SU-DHL-6 (cell line): ENCODE data around the gene ARMH1.

Source experiments
- H2AFZ ChIP-seq: fragments of 200-600 bp; sonication (generic); 2 replicates; pipeline ENCODE4 v1.6.1; 2014; ENCODE audit warnings: low read depth, mild to moderate bottlenecking, moderate library complexity, mixed read lengths, antibody characterized with exemption, low read length; ENCODE audit not compliant: severe bottlenecking
- H3F3A ChIP-seq: fragments of 200-600 bp; shearing (Covaris generic); 2 replicates; pipeline ENCODE4 v1.6.0; 2016; ENCODE audit warnings: antibody characterized with exemption, mild to moderate bottlenecking; ENCODE audit not compliant: insufficient read depth
- H3K27ac ChIP-seq: fragments of 200-600 bp; sonication (generic); 2 replicates; pipeline ENCODE4 v1.5.1; 2016; ENCODE audit warnings: low read depth, mild to moderate bottlenecking, low read length, moderate library complexity, mixed read lengths
- H3K27me3 ChIP-seq: fragments of 200-600 bp; sonication (generic), shearing (Covaris generic); 2 replicates; pipeline ENCODE4 v1.6.0; 2014; ENCODE audit warnings: mild to moderate bottlenecking, low read length
- H3K36me3 ChIP-seq: fragments of 200-600 bp; sonication (generic); 2 replicates; pipeline ENCODE4 v1.6.1; 2014; ENCODE audit warnings: mild to moderate bottlenecking, low read length, mixed read lengths
- H3K4me2 ChIP-seq: fragments of 300-600, 200-600 bp; shearing (Covaris generic), sonication (generic); 2 replicates; pipeline ENCODE4 v1.6.0; 2014; ENCODE audit warnings: low read length, low read depth, mild to moderate bottlenecking; ENCODE audit not compliant: poor library complexity, severe bottlenecking
- H3K4me3 ChIP-seq: fragments of 200-600 bp; sonication (generic); 2 replicates; pipeline ENCODE4 v1.5.1; 2014; ENCODE audit warnings: antibody characterized with exemption, low read length, mild to moderate bottlenecking, mixed read lengths; ENCODE audit not compliant: insufficient read depth, poor library complexity, severe bottlenecking
- H3K79me2 ChIP-seq: fragments of 200-600 bp; sonication (generic); 2 replicates; pipeline ENCODE4 v1.6.1; 2014; ENCODE audit warnings: mild to moderate bottlenecking, low read length, moderate library complexity; ENCODE audit not compliant: insufficient read depth
- H3K9ac ChIP-seq: fragments of 200-600 bp; sonication (generic); 2 replicates; pipeline ENCODE4 v1.7.0; 2014; ENCODE audit warnings: mild to moderate bottlenecking, low read length
- H3K9me2 ChIP-seq: fragments of 200-600 bp; sonication (generic); replicated peaks from 2 replicates; pipeline ENCODE4 v1.6.1; 2014; ENCODE audit warnings: low read length; ENCODE audit not compliant: insufficient read depth
- H3K9me3 ChIP-seq: fragments of 200-600 bp; sonication (generic); 2 replicates; pipeline ENCODE4 v1.6.1; 2014; ENCODE audit warnings: low read length, mixed read lengths; ENCODE audit not compliant: insufficient read depth
- H4K20me1 ChIP-seq: fragments of 200-600 bp; sonication (generic); 2 replicates; pipeline ENCODE4 v1.6.1; 2014; ENCODE audit warnings: low read depth, mild to moderate bottlenecking, antibody characterized with exemption, low read length, moderate library complexity, mixed read lengths
- CTCF ChIP-seq: fragments of 200-600 bp; sonication (generic); IDR thresholded peaks from one replicate; pipeline ENCODE4 v1.5.1; 2017; ENCODE audit warnings: antibody characterized with exemption, mild to moderate bottlenecking, low read length, moderate library complexity; ENCODE audit not compliant: insufficient read depth, poor library complexity, severe bottlenecking
- EZH2phosphoT487 ChIP-seq: fragments of 200-600 bp; sonication (generic), shearing (Covaris generic); conservative IDR thresholded peaks from 2 replicates; pipeline ENCODE4 v1.6.1; 2018; ENCODE audit warnings: mild to moderate bottlenecking, antibody characterized with exemption, low read length, moderate library complexity, mixed read lengths

ARMH1 gene

GRCh38 chr1:44678626-44679025, 4.1 kb downstream of the ARMH1 start:
- H3F3A ChIP-seq: no peaks in the 10 kb centered on the region
- no peak overlapping the region for H3K27ac ChIP-seq
- no peaks in the 10 kb centered on the region for H4K20me1 ChIP-seq
- H3K9me3 ChIP-seq: no peaks in the 10 kb centered on the region
- H3K9me2 ChIP-seq: no peaks in the 10 kb centered on the region
- H3K36me3 ChIP-seq: no peaks in the 10 kb centered on the region
- H3K4me3 ChIP-seq: no peak overlapping the region
- no peak overlapping the region for H2AFZ ChIP-seq
- no peak for TF ChIP-seq EZH2phosphoT487
- TF ChIP-seq CTCF: no peak
- H3K27me3 ChIP-seq: no peaks in the 10 kb centered on the region
- no peaks in the 10 kb centered on the region for H3K79me2 ChIP-seq
- no peak overlapping the region for H3K4me2 ChIP-seq
- no peak overlapping the region for H3K9ac ChIP-seq

DNA sequence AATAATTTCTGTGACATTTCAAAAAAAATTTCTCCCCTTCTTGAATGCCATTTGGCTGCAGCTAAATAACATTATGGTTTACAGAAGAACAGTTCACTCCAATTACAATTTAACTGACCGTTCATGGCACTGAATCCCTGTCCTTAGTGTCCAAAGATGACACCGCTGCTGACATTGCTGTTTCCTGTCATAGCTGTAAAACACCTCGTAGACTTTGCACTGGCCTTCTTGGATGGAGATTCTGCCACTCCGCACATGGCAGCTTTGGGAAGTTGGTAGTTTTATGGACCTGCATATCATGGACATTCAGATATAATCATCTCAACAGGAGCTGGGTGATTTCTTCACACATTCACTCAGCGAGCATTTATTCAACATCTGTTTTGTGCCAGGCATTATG, 5.0 kb downstream of the ARMH1 start:
- Histone ChIP-seq H3F3A (no peaks in the 10 kb centered on the region), H2AFZ (no peak overlapping the region), H4K20me1 (no peaks in the 10 kb centered on the region), H3K9me3 (no peaks in the 10 kb centered on the region), H3K4me3 (no peak overlapping the region), H3K27ac (no peak overlapping the region), H3K36me3 (no peaks in the 10 kb centered on the region), H3K79me2 (no peaks in the 10 kb centered on the region), H3K27me3 (no peaks in the 10 kb centered on the region), H3K9ac (no peak overlapping the region), H3K4me2 (no peak overlapping the region), H3K9me2 (no peaks in the 10 kb centered on the region)
- TF ChIP-seq CTCF (no peak), EZH2phosphoT487 (no peak)

DNA sequence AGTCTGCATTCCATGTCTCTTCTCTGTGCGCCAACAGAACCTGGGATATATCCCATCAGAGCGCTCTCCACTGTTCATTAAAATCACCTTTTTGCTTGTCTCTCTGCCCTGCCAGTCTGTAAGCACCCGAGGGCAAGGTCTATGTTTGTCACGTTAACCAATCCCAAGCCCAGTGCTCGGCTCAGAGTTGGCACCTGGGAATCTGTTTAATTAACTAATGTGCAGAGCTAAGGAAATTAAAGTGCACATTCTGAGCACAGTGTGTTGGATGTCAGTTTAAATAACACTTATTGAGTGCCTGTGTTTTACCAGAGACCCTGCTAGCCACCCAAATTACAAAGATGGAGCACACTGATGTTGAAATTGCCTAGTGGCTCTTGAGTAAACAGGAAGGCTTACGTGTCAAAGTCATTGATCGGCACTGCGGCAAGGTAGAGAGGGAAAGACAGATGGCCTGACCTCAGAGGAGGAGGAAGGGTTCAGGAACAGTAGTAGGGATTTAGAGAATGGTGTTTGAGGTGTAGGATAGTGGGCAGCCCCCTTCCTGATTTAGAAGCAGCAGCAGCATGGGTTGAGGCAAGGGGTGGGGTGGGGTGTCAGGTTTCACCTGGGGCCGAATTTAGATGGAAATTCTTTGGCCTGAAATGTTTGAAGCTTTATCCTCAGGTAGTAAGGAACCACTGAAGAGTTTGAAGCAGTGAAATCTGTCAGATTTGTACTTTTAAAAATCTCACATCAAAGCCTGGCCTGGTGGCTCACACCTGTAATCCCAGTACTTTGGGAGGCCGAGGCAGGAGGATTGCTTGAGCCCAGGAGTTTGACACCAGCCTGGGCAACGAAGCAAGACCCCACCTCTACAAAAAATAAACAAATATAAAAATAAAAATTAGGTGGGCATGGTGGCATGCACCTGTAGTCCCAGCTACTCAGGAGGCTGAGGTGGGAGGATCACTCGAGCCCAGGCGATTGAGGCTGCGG, 7.7 kb downstream of the ARMH1 start:
- no peaks in the 10 kb centered on the region for H3K9me3 ChIP-seq
- no peaks in the 10 kb centered on the region for H4K20me1 ChIP-seq
- no peaks in the 10 kb centered on the region for H3K27me3 ChIP-seq
- H3K79me2 ChIP-seq: no peaks in the 10 kb centered on the region
- no peaks in the 10 kb centered on the region for H3K36me3 ChIP-seq
- H3K9me2 ChIP-seq: no peaks in the 10 kb centered on the region
- H3F3A ChIP-seq: no peaks in the 10 kb centered on the region
- no peak overlapping the region for H2AFZ ChIP-seq
- TF ChIP-seq EZH2phosphoT487: no peak
- TF ChIP-seq CTCF: no peak
- no peak overlapping the region for H3K27ac ChIP-seq
- no peak overlapping the region for H3K4me3 ChIP-seq
- H3K4me2 ChIP-seq: no peak overlapping the region
- H3K9ac ChIP-seq: no peak overlapping the region
